GM21515 (cell line): ENCODE measurements around the gene COL16A1.

Experiments
- ATAC-seq: cut with Tn5 transposase; IDR thresholded peaks from one replicate; pipeline ENCODE4 v1.9.1; 2021; ENCODE audit not compliant: unreplicated experiment

The COL16A1 gene

GRCh38 chr1:31688233-31688918 lies 15.4 kb downstream of the COL16A1 start:
- ATAC-seq = no peak

- ATAC-seq = no peak
Measured at GRCh38 chr1:31687601-31688000, 16.2 kb downstream of the COL16A1 start.

- no peak for ATAC-seq
Measured at GRCh38 chr1:31685795-31686194, 18.0 kb downstream of the COL16A1 start.

- no peak for ATAC-seq
Measured at GRCh38 chr1:31683997-31684396, 19.8 kb downstream of the COL16A1 start.

GRCh38 chr1:31681415-31681814 lies 22.4 kb downstream of the COL16A1 start:
- no peak for ATAC-seq

- no peak for ATAC-seq
Measured at GRCh38 chr1:31679676-31680230, 24.1 kb downstream of the COL16A1 start.

- ATAC-seq = no peak
Measured at GRCh38 chr1:31679091-31679490, 24.7 kb downstream of the COL16A1 start.

- ATAC-seq = no peak
Measured at GRCh38 chr1:31678681-31679080, 25.1 kb downstream of the COL16A1 start.

- no peak for ATAC-seq
Measured at GRCh38 chr1:31677949-31678348, 25.9 kb downstream of the COL16A1 start.

GRCh38 chr1:31677401-31677800 lies 26.4 kb downstream of the COL16A1 start:
- ATAC-seq = no peak

GRCh38 chr1:31675756-31676155 lies 28.1 kb downstream of the COL16A1 start:
- no peak for ATAC-seq

- no peak for ATAC-seq
Measured at GRCh38 chr1:31675161-31675560, 28.7 kb downstream of the COL16A1 start.

- ATAC-seq = no peak
Measured at GRCh38 chr1:31674626-31675025, 29.2 kb downstream of the COL16A1 start.

- no peak for ATAC-seq
Measured at GRCh38 chr1:31673433-31673832, 30.4 kb downstream of the COL16A1 start.

GRCh38 chr1:31672986-31673385 lies 30.8 kb downstream of the COL16A1 start:
- no peak for ATAC-seq

- no peak for ATAC-seq
Measured at GRCh38 chr1:31671561-31672201, 32.1 kb downstream of the COL16A1 start.

- ATAC-seq = no peak
Measured at GRCh38 chr1:31671147-31671546, 32.7 kb downstream of the COL16A1 start.

GRCh38 chr1:31670593-31670964 lies 33.2 kb downstream of the COL16A1 start:
- ATAC-seq = no peak

- ATAC-seq = no peak
Measured at GRCh38 chr1:31669786-31670592, 33.8 kb downstream of the COL16A1 start.

GRCh38 chr1:31669433-31669785 lies 34.4 kb downstream of the COL16A1 start:
- ATAC-seq = no peak

GRCh38 chr1:31668303-31668883 lies 35.4 kb downstream of the COL16A1 start:
- no peak for ATAC-seq
